RWPE2 (cell line): ENCODE measurements around the gene MRPL43.

Experiments used
- ATAC-seq: fragments of 200-7000 bp; cut with Tn5 transposase; 3 replicates; pipeline ENCODE4 v1.9.1; 2021; ENCODE audit warnings: low read depth
- DNase-seq: peaks from one replicate; pipeline ENCODE4 v3.0.0-alpha.2; 2020; ENCODE audit warnings: low spot score
- H3K27ac ChIP-seq: fragments of 450-650 bp; 2 replicates; pipeline ENCODE4 v1.5.1; 2017; ENCODE audit warnings: mild to moderate bottlenecking; ENCODE audit not compliant: poor library complexity, severe bottlenecking
- H3K27me3 ChIP-seq: fragments of 250-450 bp; sonication (Bioruptor Pico); 2 replicates; pipeline ENCODE4 v1.5.1; 2021; ENCODE audit warnings: mild to moderate bottlenecking, moderate library complexity; ENCODE audit not compliant: insufficient read depth, poor library complexity, severe bottlenecking
- H3K36me3 ChIP-seq: fragments of 250-450 bp; sonication (Bioruptor Pico); 2 replicates; pipeline ENCODE4 v1.5.1; 2020; ENCODE audit warnings: low read depth, mild to moderate bottlenecking, moderate library complexity
- H3K4me1 ChIP-seq: fragments of 250-450 bp; sonication (Bioruptor Pico); 2 replicates; pipeline ENCODE4 v1.5.1; 2021; ENCODE audit warnings: mild to moderate bottlenecking, moderate library complexity; ENCODE audit not compliant: insufficient read depth, poor library complexity, severe bottlenecking
- H3K4me3 ChIP-seq: fragments of 250-450 bp; sonication (Bioruptor Pico); 2 replicates; pipeline ENCODE4 v1.5.1; 2021; ENCODE audit warnings: mild to moderate bottlenecking, moderate library complexity; ENCODE audit not compliant: severe bottlenecking
- H3K9me3 ChIP-seq: fragments of 250-450 bp; sonication (Bioruptor Pico); 2 replicates; pipeline ENCODE4 v1.5.1; 2021; ENCODE audit warnings: mild to moderate bottlenecking, moderate library complexity; ENCODE audit not compliant: severe bottlenecking
- CTCF ChIP-seq: fragments of 450-650 bp; IDR thresholded peaks from one replicate; pipeline ENCODE4 v1.5.1; 2017; ENCODE audit warnings: mild to moderate bottlenecking, moderate library complexity; ENCODE audit not compliant: poor library complexity, severe bottlenecking

MRPL43 gene

GRCh38 chr10:100965820-100966219 lies 21.5 kb downstream of the MRPL43 start:
- H3K36me3 ChIP-seq, result peaks cover 33% of the 10 kb centered on the region
- H3K27ac ChIP-seq, result no peak overlapping the region
- no peak for DNase-seq
- ATAC-seq, result no peak
- no peaks in the 10 kb centered on the region for H3K9me3 ChIP-seq
- H3K27me3 ChIP-seq, result no peaks in the 10 kb centered on the region
- H3K4me3 ChIP-seq, result no peak overlapping the region
- H3K4me1 ChIP-seq, result peaks cover 3% of the 10 kb centered on the region
- TF ChIP-seq CTCF, result no peak

- Histone ChIP-seq H3K4me3 (no peak overlapping the region), H3K36me3 (peaks cover 51% of the 10 kb centered on the region), H3K27me3 (no peaks in the 10 kb centered on the region), H3K9me3 (no peaks in the 10 kb centered on the region), H3K4me1 (peaks cover 2% of the 10 kb centered on the region), H3K27ac (no peak overlapping the region)
- ATAC-seq (no peak), DNase-seq (no peak)
- TF ChIP-seq CTCF, result no peak
Measured at GRCh38 chr10:100963826-100964225, 23.5 kb downstream of the MRPL43 start.

- no peak overlapping the region for H3K4me3 ChIP-seq
- ATAC-seq, result no peak
- no peak for DNase-seq
- H3K36me3 ChIP-seq, result peaks cover 65% of the 10 kb centered on the region
- no peak for TF ChIP-seq CTCF
- no peaks in the 10 kb centered on the region for H3K9me3 ChIP-seq
- H3K27me3 ChIP-seq, result no peaks in the 10 kb centered on the region
- no peak overlapping the region for H3K27ac ChIP-seq
- H3K4me1 ChIP-seq, result no peaks in the 10 kb centered on the region
Measured at GRCh38 chr10:100962351-100963080, 24.8 kb downstream of the MRPL43 start.

- Histone ChIP-seq H3K9me3 (no peaks in the 10 kb centered on the region), H3K4me3 (no peak overlapping the region), H3K27ac (no peak overlapping the region), H3K36me3 (peaks cover 82% of the 10 kb centered on the region), H3K27me3 (no peaks in the 10 kb centered on the region), H3K4me1 (no peaks in the 10 kb centered on the region)
- no peak for TF ChIP-seq CTCF
- DNase-seq, result no peak
- no peak for ATAC-seq
Measured at GRCh38 chr10:100960251-100960650, 27.0 kb downstream of the MRPL43 start.

- TF ChIP-seq CTCF, result no peak
- H3K9me3 ChIP-seq, result no peaks in the 10 kb centered on the region
- no peaks in the 10 kb centered on the region for H3K27me3 ChIP-seq
- DNase-seq, result no peak
- no peak for ATAC-seq
- no peak overlapping the region for H3K27ac ChIP-seq
- peaks cover 92% of the 10 kb centered on the region for H3K36me3 ChIP-seq
- H3K4me3 ChIP-seq, result no peak overlapping the region
- H3K4me1 ChIP-seq, result no peaks in the 10 kb centered on the region
Measured at GRCh38 chr10:100948916-100949315, 38.4 kb downstream of the MRPL43 start.
